Small intestine (tissue), 7 donors: Measurements from ENCODE around the gene DOC2B. TPM values are rescaled to one million over a fixed set of nuclear protein-coding genes. Genes with fewer than 3 reads are reported as not detected.
"Not testable (repeated sequence)": the region's sequence is repeated elsewhere in the genome, so short reads cannot be mapped to it uniquely, and the experiment has no call there.

Source experiments
- DNase-seq, 2 donors: peaks; one replicate each; pipeline versions ENCODE4 v3.0.0 to v3.0.0-alpha.2; 2013
- FAIRE-seq: peaks from 2 replicates; lab custom pipeline; 2012; peaks lifted over from hg19 to GRCh38; lab: Jason Lieb, UNC
- H3K27ac ChIP-seq, 3 donors: one replicate each; pipeline ENCODE4 v1.5.1; 2013; ENCODE audit warnings: low read length in 2 of 3, mild to moderate bottlenecking in 2 of 3, control low read depth in 1 of 3, inconsistent platforms in 1 of 3, low read depth in 1 of 3, moderate library complexity in 1 of 3
- H3K27me3 ChIP-seq, 3 donors: one replicate each; pipeline ENCODE4 v1.6.1; 2013; ENCODE audit warnings: low read length in 3 of 3, inconsistent platforms in 1 of 3; ENCODE audit not compliant: control insufficient read depth in 3 of 3, insufficient read depth in 3 of 3
- H3K36me3 ChIP-seq, 3 donors: one replicate each; pipeline ENCODE4 v1.6.1; 2013; ENCODE audit warnings: low read length in 3 of 3, inconsistent platforms in 1 of 3, low read depth in 1 of 3, mild to moderate bottlenecking in 1 of 3, moderate library complexity in 1 of 3; ENCODE audit not compliant: control insufficient read depth in 3 of 3, insufficient read depth in 2 of 3
- H3K4me1 ChIP-seq, 3 donors: one replicate each; pipeline ENCODE4 v1.6.1; 2013; ENCODE audit warnings: low read length in 2 of 3, inconsistent platforms in 1 of 3, low read depth in 1 of 3, mild to moderate bottlenecking in 1 of 3, moderate library complexity in 1 of 3; ENCODE audit not compliant: control insufficient read depth in 3 of 3, insufficient read depth in 2 of 3
- H3K4me3 ChIP-seq, 3 donors: one replicate each; pipeline ENCODE4 v1.5.1; 2013; ENCODE audit warnings: low read length in 3 of 3, control low read depth in 1 of 3, inconsistent platforms in 1 of 3, low read depth in 1 of 3, mild to moderate bottlenecking in 1 of 3, moderate library complexity in 1 of 3
- H3K9me3 ChIP-seq, 2 donors: one replicate each; pipeline ENCODE4 v1.6.1; 2013; ENCODE audit warnings: low read depth in 1 of 2, low read length in 1 of 2; ENCODE audit not compliant: control insufficient read depth in 2 of 2, insufficient read depth in 1 of 2
- WGBS, 3 donors: extraction: QIAGEN DNeasy Blood & Tissue Kit; methylation state at CpG; one replicate each; pipeline ENCODE4 v1.1.7; 2013; 5-methylcytosine and 5-hydroxymethylcytosine counted together
- polyA plus RNA-seq, 4 donors: library from polyadenylated mRNA; stranded (reverse) in 3 of 4; unstranded in 1 of 4; fragments of 200-250 nt in 3 of 4; fragments of 120-200 nt in 1 of 4; gene quantifications; one replicate each; pipeline versions ENCODE4 v1.2.1 to v1.2.3, GENCODE V29; 2013
- donor health status: healthy with polysubstance abuse.
- donor health status: control.
- donor health status: control.
- donor health status: Bipolar disorder and iron deficiency.
- donor health status: healthy.

The DOC2B gene
- polyA plus RNA-seq, 4 donors, result under 0.01 to 12.7 (median 0.91) TPM

DNA sequence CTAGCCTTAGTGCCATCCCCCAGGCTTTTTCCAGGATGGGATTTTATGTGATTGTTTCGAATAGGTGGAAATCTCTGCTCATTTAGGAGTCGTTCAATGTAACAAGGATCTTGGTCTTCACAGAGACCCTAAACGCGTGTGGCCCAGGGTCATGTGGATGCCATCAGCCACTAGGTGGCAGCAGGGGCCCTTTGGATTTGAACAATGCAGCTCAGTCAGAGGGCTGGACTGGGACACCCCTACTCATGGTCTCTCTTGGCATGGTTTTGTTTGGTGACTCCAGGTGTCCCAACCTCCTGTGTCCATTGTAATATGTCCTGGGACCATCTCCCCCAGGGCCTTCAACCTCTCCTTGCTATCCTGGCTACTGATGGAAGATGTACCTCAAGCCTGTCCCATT, 44.9 kb downstream of the DOC2B start:
- not testable (repeated sequence) for H3K4me1 ChIP-seq, H3K27ac ChIP-seq, DNase-seq, H3K36me3 ChIP-seq, H3K4me3 ChIP-seq, H3K27me3 ChIP-seq, H3K9me3 ChIP-seq, FAIRE-seq
- 0 to 3% (median 0%) methylated on average over 3 of the region's 4 CpGs for WGBS, 3 donors

DNA sequence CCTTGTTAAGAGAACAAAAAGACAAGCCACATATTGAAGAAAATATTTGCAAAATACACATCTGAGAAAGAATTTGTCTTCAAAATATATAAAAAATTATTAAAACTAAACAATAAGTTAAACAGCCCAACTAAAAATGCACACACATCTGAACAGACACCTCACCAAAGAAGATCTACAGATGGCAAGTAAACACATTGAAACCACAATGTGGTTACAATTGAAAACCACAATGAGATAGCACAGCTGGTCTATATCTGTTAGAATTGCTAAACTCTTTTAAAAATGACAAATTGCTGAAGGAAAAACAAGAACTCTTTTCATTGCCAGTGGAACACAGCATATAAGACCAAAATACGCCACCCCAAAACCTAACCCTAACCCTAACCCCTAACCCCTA, 45.6 kb downstream of the DOC2B start:
- not testable (repeated sequence) for H3K9me3 ChIP-seq, H3K27me3 ChIP-seq, H3K27ac ChIP-seq, H3K4me1 ChIP-seq, FAIRE-seq, DNase-seq, H3K4me3 ChIP-seq, H3K36me3 ChIP-seq
- WGBS, 3 donors, result no CpG with 5 or more reads among the region's 1 CpG

DNA sequence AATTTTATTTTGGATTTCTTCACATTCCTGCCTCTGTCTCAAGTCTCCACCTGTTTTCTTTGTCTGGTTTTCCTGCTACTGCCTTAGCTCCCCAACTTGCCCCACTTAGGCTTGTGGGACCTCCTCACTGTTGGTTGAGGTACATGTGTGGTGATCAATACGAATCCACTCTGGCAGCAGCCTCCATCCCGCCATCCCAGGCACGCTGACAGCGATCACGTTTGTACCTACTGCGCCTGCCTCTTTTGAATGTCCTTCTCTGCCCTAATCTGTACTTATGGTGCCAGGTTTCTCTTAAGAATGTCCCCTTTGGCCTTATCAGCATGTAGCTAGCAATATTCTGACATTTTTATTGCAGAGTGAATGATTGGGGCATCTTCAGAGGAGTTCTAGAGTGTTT, 46.4 kb downstream of the DOC2B start:
- H3K27me3 ChIP-seq, H3K9me3 ChIP-seq, H3K27ac ChIP-seq, FAIRE-seq, H3K36me3 ChIP-seq, DNase-seq, H3K4me1 ChIP-seq, H3K4me3 ChIP-seq: not testable (repeated sequence)
- WGBS, 3 donors, result 78 to 80% (median 79%) methylated on average over 6 of the region's 6 CpGs

DNA sequence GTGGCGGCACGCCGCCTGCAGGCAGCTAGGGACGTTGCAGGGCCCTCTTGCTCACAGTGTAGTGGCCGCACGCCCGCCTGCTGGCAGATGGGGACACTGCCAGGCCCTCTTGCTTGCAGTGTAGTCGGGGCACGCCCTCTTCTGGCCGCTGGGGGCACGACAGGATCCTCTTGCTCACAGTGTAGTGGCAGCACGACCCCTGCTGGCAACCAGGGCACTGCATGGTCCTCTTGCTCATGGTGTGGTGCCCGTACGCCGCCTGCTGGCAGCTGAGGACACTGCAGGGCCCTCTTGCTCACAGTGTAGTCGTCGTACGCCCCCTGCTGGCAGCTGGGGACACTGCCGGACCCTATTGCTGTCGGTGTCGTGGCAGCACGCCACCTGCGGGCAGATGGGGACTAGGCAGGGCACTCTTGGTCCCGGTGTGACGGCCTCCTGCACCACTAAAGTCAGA, 47.1 kb downstream of the DOC2B start:
- not testable (repeated sequence) for H3K36me3 ChIP-seq, H3K4me3 ChIP-seq, H3K27me3 ChIP-seq, FAIRE-seq, H3K9me3 ChIP-seq, H3K27ac ChIP-seq, H3K4me1 ChIP-seq, DNase-seq
- 71 to 78% (median 73%) methylated on average over 4 to 12 of the region's 25 CpGs for WGBS, 3 donors

DNA sequence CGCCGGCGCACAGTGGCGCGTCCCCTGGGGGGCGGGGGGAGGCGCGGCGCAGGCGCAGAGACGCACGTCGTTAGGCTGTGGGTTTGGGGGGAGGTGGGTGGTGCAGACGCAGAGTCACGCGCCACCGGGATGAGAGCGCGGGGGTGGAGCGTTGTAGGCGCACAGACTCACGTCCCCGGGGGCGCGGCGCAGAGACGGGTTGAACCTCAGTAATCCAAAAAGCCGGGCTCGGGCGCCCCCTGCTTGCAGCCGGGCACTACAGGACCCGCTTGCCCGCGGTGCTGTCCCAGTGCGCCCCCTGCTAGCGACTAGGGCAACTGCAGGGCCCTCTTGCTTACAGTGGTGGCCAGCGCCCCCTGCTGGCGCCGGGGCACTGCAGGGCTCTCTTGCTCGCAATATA, 47.5 kb downstream of the DOC2B start:
- H3K4me3 ChIP-seq, H3K9me3 ChIP-seq, DNase-seq, H3K36me3 ChIP-seq, H3K4me1 ChIP-seq, H3K27me3 ChIP-seq, FAIRE-seq, H3K27ac ChIP-seq: not testable (repeated sequence)
- WGBS, 3 donors, result 91 to 95% (median 93%) methylated on average over 8 to 20 of the region's 40 CpGs

- FAIRE-seq, H3K9me3 ChIP-seq, H3K27me3 ChIP-seq, H3K27ac ChIP-seq, H3K4me3 ChIP-seq, H3K36me3 ChIP-seq, H3K4me1 ChIP-seq: not testable (repeated sequence)
- DNase-seq, result peak; percentile 8 to 41
- 1 to 3% (median 1%) methylated on average over 15 to 19 of the region's 20 CpGs for WGBS, 3 donors
These were observed 63.0 kb downstream of the DOC2B start for GRCh38 chr17:118339-118917.

- H3K9me3 ChIP-seq, H3K4me1 ChIP-seq, H3K27me3 ChIP-seq, H3K27ac ChIP-seq, FAIRE-seq, H3K36me3 ChIP-seq, H3K4me3 ChIP-seq: not testable (repeated sequence)
- DNase-seq, result peak in 1 of 2 donors; percentile 8
- WGBS, 3 donors, result no CpG with 5 or more reads among the region's 5 CpGs
These were observed 68.3 kb downstream of the DOC2B start for GRCh38 chr17:113111-113510.
